A549 (cell line): ENCODE results near the gene OR10D3. TPM values are rescaled to one million over a fixed set of nuclear protein-coding genes. Genes with fewer than 3 reads are reported as not detected.

Experiments used
- ATAC-seq, 2 experiments: fragments of 200-7000 bp in 1 of 2; fragments of >200 bp in 1 of 2; cut with Nextera tagmentation in 1 of 2; cut with Tn5 transposase in 1 of 2; 3 replicates each; pipeline versions ENCODE4 v1.8.0 to v1.9.1; 2018 to 2020; ENCODE audit warnings: mild to moderate bottlenecking in 1 of 2, moderate library complexity in 1 of 2
- CTCF ChIA-PET: fragments of 300-600 bp; sonication (Branson Sonifier 250); formaldehyde crosslinking; extraction: SDS; loops from one replicate; lab custom pipeline; 2021; ENCODE audit warnings: antibody characterized with exemption, inconsistent platforms; lab: Yijun Ruan, JAX
- POLR2A ChIA-PET: fragments of 350-600 bp; formaldehyde crosslinking; extraction: SDS; loops from one replicate; lab custom pipeline; 2021; ENCODE audit warnings: antibody characterized with exemption, inconsistent platforms; lab: Yijun Ruan, JAX
- DNase-seq, 2 experiments: peaks; one replicate each; pipeline versions ENCODE4 v3.0.0 to v3.0.0-alpha.2; 2011 to 2016; ENCODE audit warnings: low read depth in 1 of 2, low spot score in 1 of 2
- FAIRE-seq: peaks from 2 replicates; lab custom pipeline; 2011; peaks lifted over from hg19 to GRCh38; lab: Jason Lieb, UNC
- H3K27ac ChIP-seq, 2 experiments: fragments of >200 bp; sonication (Bioruptor Twin); formaldehyde crosslinking; 3 replicates each; pipeline ENCODE4 v1.5.1; 2016 to 2017
- H3K4me1 ChIP-seq: fragments of >200 bp; sonication (Bioruptor Twin); formaldehyde crosslinking; 3 replicates; pipeline ENCODE4 v1.6.1; 2016
- H3K4me2 ChIP-seq: fragments of >200 bp; sonication (Bioruptor Twin); formaldehyde crosslinking; 3 replicates; pipeline ENCODE4 v1.6.1; 2016
- H3K4me3 ChIP-seq: fragments of >200 bp; sonication (Bioruptor Twin); formaldehyde crosslinking; 3 replicates; pipeline ENCODE4 v1.5.1; 2016
- H3K9me3 ChIP-seq: fragments of >200 bp; sonication (Bioruptor Twin); formaldehyde crosslinking; 3 replicates; pipeline ENCODE4 v1.6.1; 2016
- BHLHE40 ChIP-seq: IDR thresholded peaks from 2 replicates; pipeline ENCODE4 v1.6.1; 2012; ENCODE audit warnings: low read depth, low read length, inconsistent platforms
- CBX2 ChIP-seq: fragments of 200-600 bp; sonication (generic); IDR thresholded peaks from 2 replicates; pipeline ENCODE4 v1.6.1; 2016; ENCODE audit warnings: low read depth, mild to moderate bottlenecking, borderline replicate concordance
- CEBPB ChIP-seq, 2 experiments: fragments of >200 bp in 1 of 2; sonication (Bioruptor Twin) in 1 of 2; formaldehyde crosslinking in 1 of 2; IDR thresholded peaks; 2 replicates each; pipeline ENCODE4 v1.6.1; 2012 to 2016
- CHD2 ChIP-seq: fragments of 150-350 bp; IDR thresholded peaks from 2 replicates; pipeline ENCODE4 v1.6.1; 2014; ENCODE audit warnings: low read length; ENCODE audit not compliant: partially characterized antibody
- EHMT2 ChIP-seq: fragments of 200-600 bp; sonication (generic); IDR thresholded peaks from 2 replicates; pipeline ENCODE4 v1.6.1; 2016; ENCODE audit warnings: antibody characterized with exemption, low read depth, mild to moderate bottlenecking, moderate library complexity
- ELK1 ChIP-seq: fragments of 150-350 bp; IDR thresholded peaks from 2 replicates; pipeline ENCODE4 v1.6.1; 2014; ENCODE audit warnings: low read depth, mild to moderate bottlenecking, low read length
- FOSB ChIP-seq: fragments of 250-450 bp; sonication (Bioruptor Pico); IDR thresholded peaks from 2 replicates; pipeline ENCODE4 v1.5.0; 2020; ENCODE audit warnings: mild to moderate bottlenecking, moderate library complexity
- GATA3 ChIP-seq: IDR thresholded peaks from 2 replicates; pipeline ENCODE4 v1.6.1; 2012; ENCODE audit warnings: borderline replicate concordance
- HEYL ChIP-seq: fragments of 250-450 bp; sonication (Bioruptor Pico); IDR thresholded peaks from 2 replicates; pipeline ENCODE4 v1.8.0; 2021; ENCODE audit warnings: mild to moderate bottlenecking, moderate library complexity
- HOXB13 ChIP-seq: fragments of 250-450 bp; sonication (Bioruptor Pico); IDR thresholded peaks from 2 replicates; pipeline ENCODE4 v1.5.0; 2020; ENCODE audit warnings: low read depth, mild to moderate bottlenecking, moderate library complexity
- KDM1A ChIP-seq: fragments of 200-600 bp; sonication (generic); IDR thresholded peaks from 2 replicates; pipeline ENCODE4 v1.6.1; 2016; ENCODE audit warnings: low read depth, mild to moderate bottlenecking
- MAFK ChIP-seq: fragments of 450-650 bp; IDR thresholded peaks from 2 replicates; pipeline ENCODE4 v1.6.1; 2014; ENCODE audit not compliant: partially characterized antibody
- MYC ChIP-seq: IDR thresholded peaks from 2 replicates; pipeline ENCODE4 v1.6.1; 2012; ENCODE audit warnings: mild to moderate bottlenecking, inconsistent platforms, low read length, improper control_type of control experiment, borderline replicate concordance
- NPAS2 ChIP-seq: fragments of 250-450 bp; sonication (Bioruptor Pico); IDR thresholded peaks from 2 replicates; pipeline ENCODE4 v1.8.0; 2022; ENCODE audit warnings: mild to moderate bottlenecking, moderate library complexity, borderline replicate concordance
- PBX3 ChIP-seq: IDR thresholded peaks from 2 replicates; pipeline ENCODE4 v1.6.1; 2012
- POLR2AphosphoS2 ChIP-seq: conservative IDR thresholded peaks from 2 replicates; pipeline ENCODE4 v1.6.1; 2012; ENCODE audit warnings: low read length, improper control_type of control experiment, inconsistent platforms
- RARB ChIP-seq: fragments of 250-450 bp; sonication (Bioruptor Pico); IDR thresholded peaks from 2 replicates; pipeline ENCODE4 v1.8.0; 2021; ENCODE audit warnings: mild to moderate bottlenecking, moderate library complexity
- SREBF2 ChIP-seq: fragments of 450-650 bp; IDR thresholded peaks from 2 replicates; pipeline ENCODE4 v1.6.1; 2014; ENCODE audit warnings: mild to moderate bottlenecking, moderate library complexity
- TP53 ChIP-seq: fragments of 250-450 bp; sonication (Bioruptor Pico); IDR thresholded peaks from 2 replicates; pipeline ENCODE4 v1.5.0; 2021; ENCODE audit warnings: mild to moderate bottlenecking, moderate library complexity
- ZC3H11A ChIP-seq: fragments of 450-650 bp; IDR thresholded peaks from 2 replicates; pipeline ENCODE4 v1.6.1; 2014; ENCODE audit warnings: antibody characterized with exemption, mild to moderate bottlenecking
- ZFP36 ChIP-seq: fragments of 450-650 bp; IDR thresholded peaks from 2 replicates; pipeline ENCODE4 v1.6.1; 2014; ENCODE audit warnings: borderline replicate concordance; ENCODE audit not compliant: partially characterized antibody
- WGBS: methylation state at CpG from one replicate; pipeline ENCODE4 v1.1.6; 2017; ENCODE audit errors: missing lambda C conversion rate; 5-methylcytosine and 5-hydroxymethylcytosine counted together
- polyA plus RNA-seq, 4 experiments: library from polyadenylated mRNA; depleted of rRNA in 3 of 4; stranded (reverse); fragments of >200 nt; fragmentation: RNase III in 1 of 4; extraction: RNeasy Plus Mini Kit Qiagen cat#74134 plus additional on column Dnase treatment in 1 of 4; gene quantifications; 2 replicates in 3 of 4; 3 replicates in 1 of 4; pipeline ENCODE4 v1.2.3, GENCODE V29; 2011 to 2017

Gene OR10D3
- polyA plus RNA-seq, 2 of the 4 experiments (the other 2 are of a cell fraction), result not detected

GRCh38 chr11:124210421-124210820 is 27.3 kb downstream of the OR10D3 start:
- CTCF ChIA-PET, result no interaction called here
- DNase-seq (no peak), ATAC-seq (no peak), FAIRE-seq (no peak)
- H3K27ac ChIP-seq, result no peak overlapping the region
- no peaks in the 10 kb centered on the region for H3K9me3 ChIP-seq
- TF ChIP-seq PBX3 (no peak), RARB (CRISPR knock-in tag) (no peak), MAFK (no peak), ZFP36 (no peak), EHMT2 (no peak), CBX2 (no peak)
- H3K4me1 ChIP-seq, result no peaks in the 10 kb centered on the region
- no peak overlapping the region for H3K4me3 ChIP-seq
- H3K4me2 ChIP-seq, result no peak overlapping the region
- POLR2A ChIA-PET, result no interaction called here
- no CpG with 5 or more reads among the region's 5 CpGs for WGBS

- no peaks in the 10 kb centered on the region for H3K9me3 ChIP-seq
- H3K4me1 ChIP-seq, result no peaks in the 10 kb centered on the region
- ATAC-seq, result no peak
- no peak for FAIRE-seq
- H3K4me3 ChIP-seq, result no peak overlapping the region
- DNase-seq, result no peak
- ChIA-PET CTCF (no interaction called here), POLR2A (no interaction called here)
- no peak overlapping the region for H3K4me2 ChIP-seq
- no peak overlapping the region for H3K27ac ChIP-seq
- TF ChIP-seq FOSB (CRISPR knock-in tag) (no peak), TP53 (CRISPR knock-in tag) (no peak), CEBPB (IDR thresholded peaks at IDR 0.05) (no peak), GATA3 (no peak)
Observed at GRCh38 chr11:124211321-124211720, 28.2 kb downstream of the OR10D3 start.

GRCh38 chr11:124214027-124214426 is 30.9 kb downstream of the OR10D3 start:
- no peaks in the 10 kb centered on the region for H3K9me3 ChIP-seq
- no peak overlapping the region for H3K4me3 ChIP-seq
- ATAC-seq (no peak), DNase-seq (no peak), FAIRE-seq (no peak)
- 15% methylated on average over 3 of the region's 3 CpGs for WGBS
- POLR2A ChIA-PET, result no interaction called here
- H3K4me1 ChIP-seq, result no peaks in the 10 kb centered on the region
- no peak for TF ChIP-seq POLR2AphosphoS2
- TF ChIP-seq SREBF2, result no peak
- no peak for TF ChIP-seq ELK1
- TF ChIP-seq CHD2, result no peak
- TF ChIP-seq GATA3, result no peak
- no peak for TF ChIP-seq ZFP36
- no peak for TF ChIP-seq HOXB13 (CRISPR knock-in tag)
- TF ChIP-seq KDM1A, result no peak
- no peak for TF ChIP-seq TP53 (CRISPR knock-in tag)
- CTCF ChIA-PET, result no interaction called here
- no peak overlapping the region for H3K4me2 ChIP-seq
- H3K27ac ChIP-seq, result no peak overlapping the region

GRCh38 chr11:124219126-124219525 is 36.0 kb downstream of the OR10D3 start:
- CTCF ChIA-PET, result no interaction called here
- DNase-seq (no peak), ATAC-seq (no peak), FAIRE-seq (no peak)
- POLR2A ChIA-PET, result no interaction called here
- Histone ChIP-seq H3K27ac (no peak overlapping the region), H3K4me3 (no peak overlapping the region), H3K4me2 (no peak overlapping the region), H3K9me3 (no peaks in the 10 kb centered on the region), H3K4me1 (no peaks in the 10 kb centered on the region)
- TF ChIP-seq PBX3, result no peak
- no peak for TF ChIP-seq NPAS2 (CRISPR knock-in tag)
- TF ChIP-seq MYC, result no peak
- no peak for TF ChIP-seq BHLHE40
- no peak for TF ChIP-seq CEBPB (IDR thresholded peaks at IDR 0.05)
- TF ChIP-seq ZC3H11A, result no peak
- no peak for TF ChIP-seq HEYL (CRISPR knock-in tag)
